OCI-LY7 (cell line): ENCODE results near the gene KCNIP3.

Experiments used
- EZH2phosphoT487 ChIP-seq: fragments of 200-600 bp; sonication (generic); IDR thresholded peaks from 2 replicates; pipeline ENCODE4 v1.6.1; 2018; ENCODE audit warnings: low read depth, borderline replicate concordance, mild to moderate bottlenecking, mixed run types, antibody characterized with exemption, low read length, moderate library complexity, mixed read lengths
- TF ChIP-seq, protein P1 (sequence below): fragments of 200-600 bp; sonication (generic); conservative IDR thresholded peaks from 2 replicates; pipeline ENCODE4 v1.5.1; 2014; ENCODE audit warnings: mild to moderate bottlenecking, antibody characterized with exemption, low read length, moderate library complexity, mixed read lengths

DNA sequence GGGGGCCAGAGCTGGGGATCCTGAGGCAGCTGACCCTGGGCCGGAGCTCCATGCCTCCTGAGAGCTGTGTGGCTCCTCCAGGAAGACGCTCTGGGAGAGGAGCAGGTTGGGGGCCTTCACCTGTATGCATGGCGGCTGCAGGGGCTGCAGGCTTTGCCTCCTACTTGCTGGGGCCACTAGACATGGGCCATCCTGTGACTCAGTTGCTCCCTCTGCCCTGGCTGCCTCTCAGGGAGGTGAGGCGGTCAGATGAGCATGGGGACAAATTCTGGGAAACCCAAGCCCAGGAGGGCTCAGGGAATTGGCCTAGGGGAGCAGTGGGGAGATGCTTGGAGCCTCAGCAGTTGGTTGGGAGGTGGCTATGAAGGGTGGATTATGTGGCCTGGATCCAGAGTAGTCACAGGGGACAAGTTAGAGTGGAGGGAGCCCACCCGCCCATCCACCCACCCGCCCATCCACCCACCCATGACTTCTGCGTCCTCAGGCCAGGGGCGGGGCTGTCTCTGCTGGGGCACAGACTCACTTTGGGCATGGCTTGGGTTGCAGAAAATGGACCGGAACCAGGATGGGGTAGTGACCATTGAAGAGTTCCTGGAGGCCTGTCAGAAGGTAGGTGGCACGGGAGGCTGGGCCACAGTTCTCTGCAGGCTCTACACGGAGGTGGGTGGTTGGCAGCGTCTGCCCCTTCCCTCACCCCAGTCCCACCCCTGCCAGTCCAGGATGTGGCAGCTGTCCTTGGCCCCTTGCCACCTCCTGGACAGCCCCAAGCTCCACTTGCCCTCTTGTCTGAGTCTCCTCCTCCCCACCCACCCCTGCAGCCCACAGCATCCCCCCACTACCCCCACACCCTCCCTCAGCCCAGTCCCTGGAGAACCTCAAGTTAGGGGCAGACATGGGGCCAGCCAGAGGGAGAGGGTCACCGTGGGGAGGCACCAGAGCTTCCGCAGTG is 85.8 kb downstream of the KCNIP3 start:
- TF ChIP-seq, protein P1, sequence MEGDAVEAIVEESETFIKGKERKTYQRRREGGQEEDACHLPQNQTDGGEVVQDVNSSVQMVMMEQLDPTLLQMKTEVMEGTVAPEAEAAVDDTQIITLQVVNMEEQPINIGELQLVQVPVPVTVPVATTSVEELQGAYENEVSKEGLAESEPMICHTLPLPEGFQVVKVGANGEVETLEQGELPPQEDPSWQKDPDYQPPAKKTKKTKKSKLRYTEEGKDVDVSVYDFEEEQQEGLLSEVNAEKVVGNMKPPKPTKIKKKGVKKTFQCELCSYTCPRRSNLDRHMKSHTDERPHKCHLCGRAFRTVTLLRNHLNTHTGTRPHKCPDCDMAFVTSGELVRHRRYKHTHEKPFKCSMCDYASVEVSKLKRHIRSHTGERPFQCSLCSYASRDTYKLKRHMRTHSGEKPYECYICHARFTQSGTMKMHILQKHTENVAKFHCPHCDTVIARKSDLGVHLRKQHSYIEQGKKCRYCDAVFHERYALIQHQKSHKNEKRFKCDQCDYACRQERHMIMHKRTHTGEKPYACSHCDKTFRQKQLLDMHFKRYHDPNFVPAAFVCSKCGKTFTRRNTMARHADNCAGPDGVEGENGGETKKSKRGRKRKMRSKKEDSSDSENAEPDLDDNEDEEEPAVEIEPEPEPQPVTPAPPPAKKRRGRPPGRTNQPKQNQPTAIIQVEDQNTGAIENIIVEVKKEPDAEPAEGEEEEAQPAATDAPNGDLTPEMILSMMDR, result no peak
- no peak for TF ChIP-seq EZH2phosphoT487
